Activated T-cell treated with anti-CD3 and anti-CD28 coated beads for 48 hours (primary cell): Measurements from ENCODE around the gene MEGF6.

Source experiments
- DNase-seq: peaks from one replicate; pipeline ENCODE4 v3.0.0-alpha.2; 2020; ENCODE audit warnings: low read depth

The MEGF6 gene

GRCh38 chr1:3609769-3610526, 1.4 kb downstream of the MEGF6 start:
- no peak for DNase-seq

GRCh38 chr1:3609016-3609768, 2.1 kb downstream of the MEGF6 start:
- no peak for DNase-seq

- no peak for DNase-seq
These were observed 3.2 kb downstream of the MEGF6 start for GRCh38 chr1:3608154-3608553.

- DNase-seq: no peak
These were observed 3.6 kb downstream of the MEGF6 start for GRCh38 chr1:3607703-3608065.

- no peak for DNase-seq
These were observed 4.3 kb downstream of the MEGF6 start for GRCh38 chr1:3606779-3607702.

GRCh38 chr1:3604997-3605823, 6.1 kb downstream of the MEGF6 start:
- no peak for DNase-seq

GRCh38 chr1:3604468-3604974, 6.8 kb downstream of the MEGF6 start:
- DNase-seq: no peak

- DNase-seq: no peak
These were observed 7.5 kb downstream of the MEGF6 start for GRCh38 chr1:3603571-3604467.

- DNase-seq: no peak
These were observed 8.2 kb downstream of the MEGF6 start for GRCh38 chr1:3603156-3603555.

- DNase-seq: no peak
These were observed 8.9 kb downstream of the MEGF6 start for GRCh38 chr1:3602375-3602774.

GRCh38 chr1:3601743-3602142, 9.6 kb downstream of the MEGF6 start:
- DNase-seq: no peak

GRCh38 chr1:3600354-3600753, 11.0 kb downstream of the MEGF6 start:
- no peak for DNase-seq

GRCh38 chr1:3599816-3600215, 11.5 kb downstream of the MEGF6 start:
- DNase-seq: no peak

- DNase-seq: no peak
These were observed 12.0 kb downstream of the MEGF6 start for GRCh38 chr1:3599286-3599811.

- no peak for DNase-seq
These were observed 12.6 kb downstream of the MEGF6 start for GRCh38 chr1:3598522-3599285.

GRCh38 chr1:3598051-3598491, 13.2 kb downstream of the MEGF6 start:
- DNase-seq: no peak

GRCh38 chr1:3597599-3597964, 13.7 kb downstream of the MEGF6 start:
- no peak for DNase-seq

GRCh38 chr1:3596663-3597598, 14.4 kb downstream of the MEGF6 start:
- DNase-seq: no peak
